ENCODE results near the gene RTN4RL1. TPM values are rescaled to one million over a fixed set of nuclear protein-coding genes. Genes with fewer than 3 reads are reported as not detected.
A peak's percentile ranks its signal among the peaks of the same experiment; 100 is the strongest.

Gene RTN4RL1
- polyA plus RNA-seq, 1 donor (not counting 4 experiments of a cell fraction or from before 2014, with no cell fraction given) = 2.3 TPM

DNA sequence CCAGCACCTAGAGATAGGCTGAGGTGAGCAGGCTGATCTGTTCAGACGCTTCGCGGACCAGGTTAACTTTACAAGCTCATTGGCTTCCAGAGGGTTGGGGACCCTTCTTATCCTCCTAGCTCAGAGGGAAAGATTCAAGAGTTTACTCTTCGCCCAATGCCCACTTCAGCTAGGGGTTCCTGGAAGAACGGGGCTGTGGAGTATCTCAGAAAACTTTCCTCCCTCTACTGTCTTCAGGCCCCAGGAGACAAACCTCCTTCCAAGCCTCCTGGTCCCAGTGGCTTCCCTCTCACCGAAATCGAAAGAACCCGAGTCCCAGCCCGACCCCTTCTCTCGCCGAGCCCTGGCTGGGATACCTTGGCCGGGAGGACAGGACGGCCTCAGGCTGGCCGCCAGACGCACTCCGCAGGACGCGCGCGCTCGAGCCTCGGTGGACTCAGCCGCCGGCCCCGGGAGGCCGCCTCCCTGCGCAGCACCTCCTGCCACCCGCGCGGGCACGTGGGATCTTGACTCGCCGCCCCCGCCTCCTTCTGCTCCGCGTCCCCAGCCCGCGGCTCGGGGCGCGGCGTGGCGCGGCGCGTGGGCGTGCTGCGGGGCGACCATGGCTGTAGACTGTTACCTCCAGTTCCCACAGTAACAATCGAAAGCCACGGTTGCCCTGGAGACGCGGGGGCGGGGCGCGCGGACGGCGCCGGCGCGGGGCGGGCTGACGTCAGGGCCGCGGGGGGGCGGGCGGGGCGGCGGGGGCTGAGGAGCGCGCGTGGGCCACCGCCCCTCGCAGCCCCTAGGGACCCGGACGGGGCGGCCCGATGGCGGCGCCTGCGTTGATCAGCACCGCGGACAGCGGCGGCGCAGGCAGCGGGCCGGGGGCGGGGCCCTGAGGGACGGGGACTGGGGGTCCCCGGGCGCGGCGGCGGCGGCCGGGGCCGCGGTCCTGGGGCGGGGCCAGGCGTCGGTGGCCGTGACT is 24.5 kb upstream of the RTN4RL1 start:
- Histone ChIP-seq H3K79me2 (ENCODE audit: control insufficient read depth, insufficient read depth, low read length) (peaks cover under 1% of the 10 kb centered on the region), H2AFZ (ENCODE audit: control insufficient read depth, low read length) (peak overlapping the region; percentile 75), H3K9me1 (ENCODE audit: control insufficient read depth, extremely low read depth, insufficient read depth, low read length) (no peaks in the 10 kb centered on the region), H3K27ac (ENCODE audit: control insufficient read depth, insufficient read depth, low read length) (peak overlapping the region; percentile 49), H3K27me3 (ENCODE audit: control insufficient read depth, extremely low read depth, insufficient read depth, low read length) (peaks cover 9% of the 10 kb centered on the region), H3K36me3 (ENCODE audit: control insufficient read depth in 2 of 2, extremely low read depth in 1 of 2, insufficient read depth in 2 of 2, low read length in 2 of 2) (no peaks in the 10 kb centered on the region), H3K9me3 (ENCODE audit: control insufficient read depth, low read depth, low read length) (no peaks in the 10 kb centered on the region), H4K20me1 (ENCODE audit: control insufficient read depth, extremely low read depth, insufficient read depth, low read length) (peaks cover 8% of the 10 kb centered on the region), H3K4me3 (ENCODE audit: control insufficient read depth in 2 of 3, extremely low read depth in 1 of 3, insufficient read depth in 2 of 3, low read depth in 1 of 3, low read length in 3 of 3) (peak overlapping the region; percentile 57 to 81 (median 76)), H3K9ac (ENCODE audit: control insufficient read depth, extremely low read depth, insufficient read depth, low read length) (peak overlapping the region; percentile 88), H3K4me1 (ENCODE audit: control insufficient read depth, extremely low read depth, insufficient read depth, low read length) (peaks cover 23% of the 10 kb centered on the region), H3K4me2 (ENCODE audit: control insufficient read depth, extremely low read depth, insufficient read depth, low read depth, low read length) (peak overlapping the region; percentile 97)
- TF ChIP-seq, protein P1, sequence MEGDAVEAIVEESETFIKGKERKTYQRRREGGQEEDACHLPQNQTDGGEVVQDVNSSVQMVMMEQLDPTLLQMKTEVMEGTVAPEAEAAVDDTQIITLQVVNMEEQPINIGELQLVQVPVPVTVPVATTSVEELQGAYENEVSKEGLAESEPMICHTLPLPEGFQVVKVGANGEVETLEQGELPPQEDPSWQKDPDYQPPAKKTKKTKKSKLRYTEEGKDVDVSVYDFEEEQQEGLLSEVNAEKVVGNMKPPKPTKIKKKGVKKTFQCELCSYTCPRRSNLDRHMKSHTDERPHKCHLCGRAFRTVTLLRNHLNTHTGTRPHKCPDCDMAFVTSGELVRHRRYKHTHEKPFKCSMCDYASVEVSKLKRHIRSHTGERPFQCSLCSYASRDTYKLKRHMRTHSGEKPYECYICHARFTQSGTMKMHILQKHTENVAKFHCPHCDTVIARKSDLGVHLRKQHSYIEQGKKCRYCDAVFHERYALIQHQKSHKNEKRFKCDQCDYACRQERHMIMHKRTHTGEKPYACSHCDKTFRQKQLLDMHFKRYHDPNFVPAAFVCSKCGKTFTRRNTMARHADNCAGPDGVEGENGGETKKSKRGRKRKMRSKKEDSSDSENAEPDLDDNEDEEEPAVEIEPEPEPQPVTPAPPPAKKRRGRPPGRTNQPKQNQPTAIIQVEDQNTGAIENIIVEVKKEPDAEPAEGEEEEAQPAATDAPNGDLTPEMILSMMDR (optimal IDR thresholded peaks at IDR 0.05 in 1 of 3, IDR thresholded peaks at IDR 0.05 in 1 of 3, conservative IDR thresholded peaks at IDR 0.05 in 1 of 3; ENCODE audit: extremely low read depth in 1 of 3, insufficient read depth in 2 of 3, low read length in 3 of 3) = no peak
- no peak for TF ChIP-seq EZH2 (IDR thresholded peaks at IDR 0.05; ENCODE audit: low read length)
- no peak for DNase-seq (ENCODE audit: low read depth, low spot score)
- dilution Hi-C loops (cut with MboI; ENCODE audit: extremely low pct_ligation_motif_present, low sequenced_read_pairs) = no loop called here
- FAIRE-seq = no peak

DNA sequence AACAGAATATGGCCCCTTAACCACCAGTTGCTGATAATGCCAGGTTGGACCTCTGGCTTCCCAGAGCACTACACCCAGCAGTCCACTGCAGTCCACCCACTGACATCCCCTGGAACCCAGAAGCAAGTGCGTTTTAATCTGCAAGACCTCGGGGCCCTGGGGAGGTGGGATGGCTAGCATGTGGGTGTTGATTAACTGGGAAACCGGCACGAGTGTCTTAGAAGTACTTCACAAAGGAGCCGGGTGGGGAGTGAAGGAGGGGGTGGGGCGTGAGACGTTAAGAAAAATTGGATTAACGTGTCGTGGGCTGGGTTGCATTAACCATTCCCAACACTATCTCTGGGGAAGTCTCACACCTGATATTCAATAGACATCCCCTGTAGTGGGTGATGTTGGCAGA is 23.7 kb upstream of the RTN4RL1 start:
- no peak for TF ChIP-seq EZH2 (IDR thresholded peaks at IDR 0.05; ENCODE audit: low read length)
- TF ChIP-seq, protein P1 (optimal IDR thresholded peaks at IDR 0.05 in 1 of 3, IDR thresholded peaks at IDR 0.05 in 1 of 3, conservative IDR thresholded peaks at IDR 0.05 in 1 of 3; ENCODE audit: extremely low read depth in 1 of 3, insufficient read depth in 2 of 3, low read length in 3 of 3) = no peak
- dilution Hi-C loops (cut with MboI; ENCODE audit: extremely low pct_ligation_motif_present, low sequenced_read_pairs) = no loop called here
- Histone ChIP-seq H4K20me1 (ENCODE audit: control insufficient read depth, extremely low read depth, insufficient read depth, low read length) (peaks cover 12% of the 10 kb centered on the region), H3K79me2 (ENCODE audit: control insufficient read depth, insufficient read depth, low read length) (peaks cover 4% of the 10 kb centered on the region), H2AFZ (ENCODE audit: control insufficient read depth, low read length) (no peak overlapping the region), H3K9me3 (ENCODE audit: control insufficient read depth, low read depth, low read length) (no peaks in the 10 kb centered on the region), H3K27me3 (ENCODE audit: control insufficient read depth, extremely low read depth, insufficient read depth, low read length) (peaks cover 9% of the 10 kb centered on the region), H3K9me1 (ENCODE audit: control insufficient read depth, extremely low read depth, insufficient read depth, low read length) (no peaks in the 10 kb centered on the region), H3K4me2 (ENCODE audit: control insufficient read depth, extremely low read depth, insufficient read depth, low read depth, low read length) (peak overlapping the region; percentile 97), H3K27ac (ENCODE audit: control insufficient read depth, insufficient read depth, low read length) (peak overlapping the region; percentile 49), H3K9ac (ENCODE audit: control insufficient read depth, extremely low read depth, insufficient read depth, low read length) (no peak overlapping the region), H3K4me3 (ENCODE audit: control insufficient read depth in 2 of 3, extremely low read depth in 1 of 3, insufficient read depth in 2 of 3, low read depth in 1 of 3, low read length in 3 of 3) (peak overlapping the region in 2 of 3 experiments; percentile 76 to 81), H3K4me1 (ENCODE audit: control insufficient read depth, extremely low read depth, insufficient read depth, low read length) (peaks cover 23% of the 10 kb centered on the region), H3K36me3 (ENCODE audit: control insufficient read depth in 2 of 2, extremely low read depth in 1 of 2, insufficient read depth in 2 of 2, low read length in 2 of 2) (peaks cover 1 to 2% of the 10 kb centered on the region in 2 experiments)
- DNase-seq (ENCODE audit: low read depth, low spot score) = no peak
- FAIRE-seq = no peak

Measured in keratinocyte (primary cell).